T47D (cell line): ENCODE results near the gene YEATS4.

Experiments used
- DNase-seq, 2 experiments: peaks; one replicate each; pipeline versions ENCODE4 v3.0.0 to v3.0.0-alpha.2; 2011 to 2012; ENCODE audit warnings: low read depth in 1 of 2, low spot score in 1 of 2
- JUND ChIP-seq: IDR thresholded peaks from 2 replicates; pipeline ENCODE4 v1.6.1; 2012; ENCODE audit warnings: low read depth
- in situ Hi-C: cut with HindIII; loops from 2 replicates; pipeline ENCODE4 v1.10.0; 2016; ENCODE audit warnings: low sequenced_read_pairs, low pct_unique_long_range_greater_than_20kb

Gene YEATS4

GRCh38 chr12:69348162-69348938, 11.2 kb upstream of the YEATS4 start, which contains the start of gene LYZ:
TSS of gene LYZ (plus strand) at chr12:69348381. CDS start at chr12:69348409, 28 bp downstream.
- no peak for DNase-seq
- in situ Hi-C loops, result no loop called here
- TF ChIP-seq JUND, result no peak

DNA sequence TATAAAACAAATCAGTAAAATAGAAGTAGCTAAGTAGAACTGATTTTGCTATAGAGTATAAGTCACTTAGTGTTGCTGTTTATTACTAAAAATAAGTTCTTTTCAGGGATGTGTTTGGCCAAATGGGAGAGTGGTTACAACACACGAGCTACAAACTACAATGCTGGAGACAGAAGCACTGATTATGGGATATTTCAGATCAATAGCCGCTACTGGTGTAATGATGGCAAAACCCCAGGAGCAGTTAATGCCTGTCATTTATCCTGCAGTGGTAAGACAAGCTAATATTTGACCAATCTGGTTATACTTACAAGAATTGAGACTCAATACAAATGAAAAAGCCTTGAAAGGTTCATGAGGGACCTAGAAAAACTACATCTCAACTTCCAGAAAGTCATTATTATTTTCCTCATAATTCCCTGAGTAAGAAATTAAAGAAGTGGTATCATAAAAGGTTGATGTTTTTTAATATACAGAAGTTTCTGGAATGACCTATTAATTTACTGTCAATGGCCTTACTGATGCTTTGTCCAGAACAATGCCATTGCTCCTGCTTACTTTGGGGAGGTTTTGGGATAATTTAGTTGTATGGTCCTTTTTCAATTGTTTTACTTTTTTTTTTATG, 9.4 kb upstream of the YEATS4 start:
- no peak for TF ChIP-seq JUND
- in situ Hi-C loops, result no loop called here
- no peak for DNase-seq

DNA sequence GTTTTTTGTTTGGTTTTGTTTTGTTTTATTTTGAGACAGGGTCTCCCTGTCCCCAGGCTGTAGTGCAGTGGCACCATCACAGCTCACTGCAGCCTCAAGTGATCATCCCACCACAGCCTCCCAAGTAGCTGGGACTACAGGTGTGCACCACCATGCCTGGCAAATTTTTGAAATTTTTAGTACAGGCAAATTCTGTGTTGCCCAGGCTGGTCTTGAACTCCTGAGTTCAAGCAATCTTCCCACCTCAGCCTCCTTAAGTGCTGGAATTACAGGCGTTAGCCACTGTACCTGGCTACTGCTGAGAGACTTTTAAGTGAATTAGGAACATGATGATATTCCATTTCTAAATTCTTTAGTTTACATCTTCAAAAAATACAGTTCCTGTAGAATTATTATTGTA, 8.8 kb upstream of the YEATS4 start:
- in situ Hi-C loops, result no loop called here
- TF ChIP-seq JUND, result no peak
- DNase-seq, result no peak

GRCh38 chr12:69351462-69352236, 7.9 kb upstream of the YEATS4 start:
- no peak for TF ChIP-seq JUND
- in situ Hi-C loops, result no loop called here
- no peak for DNase-seq

DNA sequence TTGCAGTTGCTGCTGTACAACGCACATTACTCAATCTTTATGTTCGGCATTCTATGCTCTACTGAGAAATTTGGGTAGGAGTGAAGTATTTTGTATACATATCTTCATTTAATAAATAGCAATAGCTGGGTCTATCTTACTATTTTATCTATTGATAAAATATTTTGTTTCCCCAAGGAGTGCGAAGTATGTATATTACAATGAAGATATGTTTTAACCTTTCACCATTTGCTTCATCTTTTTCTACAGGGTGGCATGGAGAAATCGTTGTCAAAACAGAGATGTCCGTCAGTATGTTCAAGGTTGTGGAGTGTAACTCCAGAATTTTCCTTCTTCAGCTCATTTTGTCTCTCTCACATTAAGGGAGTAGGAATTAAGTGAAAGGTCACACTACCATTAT, 6.6 kb upstream of the YEATS4 start:
- in situ Hi-C loops, result no loop called here
- no peak for DNase-seq
- no peak for TF ChIP-seq JUND

DNA sequence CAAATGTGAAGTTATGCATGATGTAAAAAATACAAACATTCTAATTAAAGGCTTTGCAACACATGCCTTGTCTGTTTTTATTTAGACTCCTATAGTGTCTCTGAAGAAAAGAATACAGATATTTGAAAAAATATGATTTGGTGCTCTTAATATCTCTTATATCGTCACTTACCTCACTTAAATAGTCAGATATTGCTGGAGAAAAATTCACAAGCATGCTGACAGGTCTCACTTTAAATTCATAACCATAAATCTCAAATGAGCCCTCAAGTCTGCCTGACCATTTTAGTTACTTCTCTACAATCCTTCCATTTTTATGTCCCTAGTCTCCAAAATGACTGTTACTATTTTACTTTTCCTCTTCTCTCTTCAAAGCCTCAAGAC, 5.4 kb upstream of the YEATS4 start:
- TF ChIP-seq JUND, result no peak
- DNase-seq, result no peak
- in situ Hi-C loops, result no loop called here

DNA sequence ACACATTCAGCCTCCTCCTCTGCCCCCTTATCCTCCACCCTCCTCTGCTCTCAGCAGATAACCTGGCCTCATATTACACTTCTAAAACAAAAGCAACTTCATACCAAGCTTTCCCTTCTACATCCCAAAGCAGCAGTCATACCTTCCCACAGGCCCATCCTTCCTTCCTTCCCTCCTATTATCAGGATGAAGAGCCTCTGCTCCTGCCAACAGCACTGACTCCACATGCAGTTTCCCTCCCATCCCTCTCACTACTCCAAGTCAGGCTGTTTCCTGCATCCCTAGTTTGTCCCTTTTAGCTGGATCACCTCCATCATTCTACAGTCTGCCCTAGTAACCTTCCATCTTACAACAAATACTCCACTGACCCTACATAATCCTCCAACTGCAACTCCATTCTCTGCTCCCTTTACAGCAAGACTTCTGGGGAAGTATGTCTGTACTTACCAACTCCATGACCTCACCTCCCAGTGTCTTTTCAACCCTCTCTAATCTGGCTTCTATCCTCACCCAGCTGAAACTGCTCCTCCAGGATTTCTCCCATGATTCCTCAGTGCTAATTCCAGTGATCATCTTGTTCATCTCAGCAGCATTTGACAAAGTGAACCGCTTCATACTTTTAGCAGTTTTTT, 4.9 kb upstream of the YEATS4 start:
- DNase-seq, result no peak
- in situ Hi-C loops, result no loop called here
- no peak for TF ChIP-seq JUND

GRCh38 chr12:69355363-69356028, 4.0 kb upstream of the YEATS4 start:
- in situ Hi-C loops, result no loop called here
- no peak for DNase-seq

DNA sequence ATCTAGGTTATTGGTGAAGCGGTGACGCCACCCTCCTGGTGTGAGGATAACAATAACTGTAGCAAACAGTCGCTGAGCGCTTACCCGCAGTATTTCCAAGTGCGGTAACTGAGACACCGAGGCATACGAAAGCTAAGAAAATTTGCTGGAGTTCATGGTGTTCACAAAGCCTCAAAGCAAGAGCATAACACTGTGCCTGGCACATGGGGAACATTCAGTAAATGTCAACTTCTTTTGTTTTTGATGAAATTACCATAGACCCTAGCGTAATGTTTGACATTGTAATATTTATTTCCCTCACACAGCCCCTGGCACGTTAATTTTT, 767 bp downstream of the YEATS4 start:
- no peak for TF ChIP-seq JUND
- in situ Hi-C loops, result no loop called here
- DNase-seq, result no peak

More at GRCh38 chr12:69355363-69356028, 4.0 kb upstream of the YEATS4 start:
- no peak for TF ChIP-seq JUND

- no peak for TF ChIP-seq JUND
- in situ Hi-C loops, result no loop called here
- no peak for DNase-seq
These were observed 7.3 kb downstream of the YEATS4 start for GRCh38 chr12:69366796-69367195.

- in situ Hi-C loops, result no loop called here
- no peak for TF ChIP-seq JUND
- DNase-seq, result no peak
These were observed 8.6 kb downstream of the YEATS4 start for GRCh38 chr12:69368171-69368570.

DNA sequence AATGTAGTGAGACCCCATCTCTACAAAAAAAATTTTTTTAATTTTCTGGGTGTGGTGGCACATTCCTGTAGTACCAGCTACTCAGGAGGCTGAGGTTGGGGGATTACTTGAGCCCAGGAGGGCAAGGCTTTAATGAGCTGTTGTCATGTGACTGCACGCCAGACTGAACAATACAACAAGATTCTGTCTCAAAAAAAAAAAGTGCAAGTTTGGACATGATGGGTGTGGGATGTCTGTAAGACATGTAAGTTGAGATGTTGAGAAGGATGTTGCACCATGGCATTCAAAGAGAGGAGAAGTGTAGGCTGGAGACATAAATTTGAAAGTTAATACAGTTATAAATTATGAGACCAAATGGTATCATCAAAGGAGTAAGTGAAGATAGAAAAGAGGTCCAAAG, 23.5 kb downstream of the YEATS4 start:
- no peak for DNase-seq
- in situ Hi-C loops, result no loop called here
- TF ChIP-seq JUND, result no peak
